Hypothalamus (tissue), 51 donors: ENCODE data around the gene OR10AD1.
"Not testable (repeated sequence)": the region's sequence is repeated elsewhere in the genome, so short reads cannot be mapped to it uniquely, and the experiment has no call there.

Source experiments
- DNase-seq, 51 donors: peaks; one replicate each; lab custom pipeline; 2025; lab: John Stamatoyannopoulos, UW

Gene OR10AD1

GRCh38 chr12:48164451-48164850, 38.6 kb downstream of the OR10AD1 start:
- no peak for DNase-seq

GRCh38 chr12:48163150-48163747, 39.8 kb downstream of the OR10AD1 start:
- DNase-seq, result peak in 1 of 51 donors; percentile 6

GRCh38 chr12:48160807-48161206, 42.3 kb downstream of the OR10AD1 start:
- DNase-seq, result peak in 23 of 51 donors; percentile 2 to 56 (median 21)

DNA sequence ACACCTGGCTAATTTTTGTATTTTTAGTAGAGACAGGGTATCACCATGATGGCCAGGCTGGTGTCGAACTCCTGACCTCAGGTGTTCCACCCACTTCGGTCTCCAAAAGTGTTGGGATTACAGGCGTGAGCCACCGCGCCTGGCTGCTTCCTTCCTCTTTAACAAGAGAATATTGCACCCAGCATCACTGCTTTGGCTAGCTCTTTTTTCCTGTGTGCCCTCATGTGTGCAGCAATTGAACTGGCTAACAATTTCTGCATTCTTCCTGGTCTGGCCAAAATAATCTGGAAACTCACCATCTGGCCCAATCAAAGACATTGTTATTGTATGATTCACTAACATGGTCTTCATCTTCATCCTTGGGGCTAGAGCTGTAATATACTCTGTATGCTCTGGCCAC, 43.0 kb downstream of the OR10AD1 start:
- DNase-seq, result no peak

GRCh38 chr12:48157889-48158370, 45.2 kb downstream of the OR10AD1 start:
- DNase-seq, result no peak

DNA sequence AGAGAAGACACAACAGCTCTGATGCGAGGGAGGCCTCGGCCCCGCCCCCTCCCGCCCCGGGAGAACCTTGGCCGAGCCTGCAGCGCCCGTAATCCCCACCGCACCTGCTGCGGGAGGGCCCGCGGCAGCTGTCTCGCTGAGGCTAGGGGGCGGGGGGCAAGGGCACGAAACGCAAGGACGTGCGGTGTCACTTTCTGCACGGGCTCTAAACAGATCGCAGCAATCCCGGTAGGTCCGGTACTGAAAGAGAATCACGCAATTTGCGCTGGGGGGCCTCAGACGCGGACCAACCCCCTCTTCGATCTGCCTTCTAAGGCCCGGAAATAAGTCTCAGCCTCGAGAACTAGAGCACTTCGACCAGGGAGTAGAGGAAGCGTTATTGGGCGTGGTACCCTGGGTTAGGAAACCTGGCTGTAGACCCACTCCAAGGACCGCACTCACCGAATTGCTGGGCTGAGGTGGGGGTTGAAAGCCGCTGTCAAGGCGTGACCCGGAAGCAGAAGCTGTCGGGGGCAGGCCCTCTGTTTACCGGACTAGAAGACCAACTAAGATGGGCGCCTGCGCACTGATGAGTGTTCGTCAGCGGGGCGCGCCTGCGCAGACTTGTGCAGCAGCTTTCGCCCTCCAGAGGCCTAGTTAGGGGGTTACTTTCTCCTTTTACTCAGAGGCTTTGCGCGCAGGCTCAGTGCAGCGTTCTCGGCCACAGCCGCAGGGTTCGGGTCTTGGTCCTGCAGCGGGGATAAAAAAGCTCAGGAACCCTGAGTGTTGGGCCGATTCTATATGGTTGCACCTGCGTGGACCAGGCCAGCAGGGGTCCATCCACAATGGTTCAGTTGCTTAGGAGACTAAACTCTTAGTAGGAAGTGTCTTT, 45.8 kb downstream of the OR10AD1 start, which contains the start of gene ASB8:
ASB8 (minus strand) TSS at position 498 of the 871 bp plus-strand sequence. CDS start 4,019 bp downstream, outside the sequence.
- peak; percentile 88 to 99 (median 97) for DNase-seq

DNA sequence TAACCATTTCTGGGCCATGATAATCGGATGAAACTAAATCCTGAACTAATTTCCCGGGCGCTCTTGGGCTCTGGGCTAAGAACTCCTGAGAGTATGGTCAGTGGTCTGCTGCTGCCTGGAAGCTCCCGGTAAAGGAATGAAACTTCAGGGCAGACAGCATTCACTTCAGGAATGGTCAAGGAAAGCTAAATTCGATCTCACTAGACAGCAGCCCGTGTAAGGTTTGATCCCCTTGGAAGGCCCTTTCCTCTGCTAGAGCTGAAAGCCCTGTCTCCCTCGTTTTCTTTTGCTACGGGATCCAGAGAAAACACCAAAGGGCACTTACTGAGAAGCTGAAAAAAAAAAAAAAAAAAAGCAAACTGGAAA, 46.5 kb downstream of the OR10AD1 start:
- no peak for DNase-seq

DNA sequence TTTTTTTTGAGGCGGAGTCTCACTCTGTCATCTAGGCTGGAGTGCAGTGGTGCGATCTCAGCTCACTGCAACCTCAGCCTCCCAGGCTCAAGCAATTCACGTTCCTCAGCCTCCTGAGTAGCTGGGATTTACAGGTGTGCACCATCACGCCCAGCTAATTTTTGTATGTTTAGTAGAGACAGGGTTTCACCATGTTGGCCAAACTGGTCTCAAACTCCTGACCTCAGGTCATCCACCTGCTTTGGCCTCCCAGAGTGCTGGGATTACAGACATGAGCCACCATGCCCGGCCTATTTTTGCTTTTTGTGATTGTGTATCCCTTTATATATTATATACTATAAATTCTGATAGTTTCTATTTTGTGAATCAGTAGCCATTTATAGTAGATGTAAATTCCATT, 47.3 kb downstream of the OR10AD1 start:
- DNase-seq, result not testable (repeated sequence)
